Measurements from ENCODE around the gene TUNAR. TPM values are rescaled to one million over a fixed set of nuclear protein-coding genes. Genes with fewer than 3 reads are reported as not detected.
A peak's percentile ranks its signal among the peaks of the same experiment; 100 is the strongest.

The TUNAR gene
- total RNA-seq, 2 donors from 2014 or later, result not detected

DNA sequence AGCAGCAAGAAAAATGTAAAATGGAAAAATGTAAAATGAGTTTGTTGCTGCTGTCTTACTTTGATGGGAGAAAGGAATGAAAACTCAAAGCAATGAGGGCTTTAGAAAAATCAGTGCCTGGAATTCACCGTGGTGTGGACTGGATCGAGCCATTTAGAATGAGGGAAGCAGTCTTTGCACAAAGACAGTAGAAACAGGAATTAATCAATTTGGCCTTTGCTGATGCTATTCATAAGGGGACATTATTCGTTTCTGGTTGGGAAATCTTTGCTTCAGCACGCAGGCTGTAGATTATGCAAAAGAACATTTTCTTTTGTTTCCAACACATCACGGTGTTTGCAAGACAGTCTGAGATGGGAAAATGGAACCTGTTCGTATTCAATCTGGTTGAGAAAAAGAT is 6.9 kb upstream of the TUNAR start:
- intact Hi-C loops (cut with DNase I, micrococcal nuclease), result no loop called here
- ATAC-seq, result no peak
- no peak for DNase-seq

DNA sequence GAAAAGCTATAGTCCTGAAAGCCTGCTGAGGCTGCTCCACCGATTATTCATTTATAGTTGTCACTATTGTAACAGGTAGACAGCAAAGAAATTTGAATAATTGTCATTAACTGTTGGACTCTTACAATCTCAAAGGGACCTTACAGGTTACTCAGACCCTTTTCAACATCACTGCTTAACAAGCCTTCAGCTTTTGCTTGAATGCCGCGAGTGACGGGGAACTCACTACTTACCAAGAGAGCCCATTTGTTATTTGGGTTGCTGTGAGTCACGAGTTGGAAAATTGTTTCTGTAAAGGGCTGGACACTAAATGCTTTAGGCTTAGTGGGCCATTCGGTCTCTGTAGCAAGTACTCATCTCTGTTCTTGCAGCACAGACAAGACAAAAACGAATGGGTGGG is 5.9 kb upstream of the TUNAR start:
- no peak for ATAC-seq
- intact Hi-C loops (cut with DNase I, micrococcal nuclease), result no loop called here
- no peak for DNase-seq

DNA sequence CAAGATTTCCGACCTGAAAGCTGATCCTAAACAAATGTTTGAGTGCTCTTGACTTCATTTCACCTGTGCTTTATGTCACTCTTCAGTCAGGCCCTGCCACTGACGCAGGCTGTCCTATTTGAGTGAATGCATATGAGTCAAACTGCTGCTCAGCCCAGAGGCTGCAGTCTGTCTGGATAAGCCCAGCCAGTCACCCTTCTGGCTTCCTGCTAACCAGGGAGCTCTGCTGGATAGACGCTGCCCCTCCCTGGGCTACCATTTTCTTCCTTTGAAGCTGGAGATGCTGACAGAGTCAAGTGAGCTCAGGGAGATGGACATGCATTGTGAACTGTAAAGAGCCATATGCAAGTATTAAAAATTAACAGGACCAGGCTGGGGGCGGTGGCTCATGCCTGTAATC is 5.1 kb upstream of the TUNAR start:
- intact Hi-C loops (cut with DNase I, micrococcal nuclease), result no loop called here

DNA sequence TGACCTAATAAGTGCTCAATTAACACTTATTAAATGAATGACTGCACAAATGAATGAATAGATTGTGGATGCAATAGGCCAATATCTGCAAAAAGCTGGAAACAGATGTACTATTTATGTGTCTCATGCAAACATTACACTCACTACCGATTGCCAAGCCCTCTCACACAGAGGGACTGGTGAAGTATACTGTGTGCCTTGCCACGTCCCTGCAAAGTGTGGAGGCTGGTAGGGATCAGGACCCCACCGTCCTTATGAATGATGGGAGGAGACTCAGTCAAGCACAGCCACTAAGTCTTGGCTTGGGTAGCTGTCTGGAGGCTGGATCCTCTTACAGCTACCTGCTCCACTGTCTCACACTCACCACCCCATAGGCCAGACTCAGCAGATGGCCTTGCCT is 3.9 kb upstream of the TUNAR start:
- intact Hi-C loops (cut with DNase I, micrococcal nuclease), result no loop called here
- no peak for ATAC-seq
- no peak for DNase-seq

More for the DNA sequence above, 5.1 kb upstream of the TUNAR start:
- no peak for ATAC-seq
- DNase-seq, result no peak

DNA sequence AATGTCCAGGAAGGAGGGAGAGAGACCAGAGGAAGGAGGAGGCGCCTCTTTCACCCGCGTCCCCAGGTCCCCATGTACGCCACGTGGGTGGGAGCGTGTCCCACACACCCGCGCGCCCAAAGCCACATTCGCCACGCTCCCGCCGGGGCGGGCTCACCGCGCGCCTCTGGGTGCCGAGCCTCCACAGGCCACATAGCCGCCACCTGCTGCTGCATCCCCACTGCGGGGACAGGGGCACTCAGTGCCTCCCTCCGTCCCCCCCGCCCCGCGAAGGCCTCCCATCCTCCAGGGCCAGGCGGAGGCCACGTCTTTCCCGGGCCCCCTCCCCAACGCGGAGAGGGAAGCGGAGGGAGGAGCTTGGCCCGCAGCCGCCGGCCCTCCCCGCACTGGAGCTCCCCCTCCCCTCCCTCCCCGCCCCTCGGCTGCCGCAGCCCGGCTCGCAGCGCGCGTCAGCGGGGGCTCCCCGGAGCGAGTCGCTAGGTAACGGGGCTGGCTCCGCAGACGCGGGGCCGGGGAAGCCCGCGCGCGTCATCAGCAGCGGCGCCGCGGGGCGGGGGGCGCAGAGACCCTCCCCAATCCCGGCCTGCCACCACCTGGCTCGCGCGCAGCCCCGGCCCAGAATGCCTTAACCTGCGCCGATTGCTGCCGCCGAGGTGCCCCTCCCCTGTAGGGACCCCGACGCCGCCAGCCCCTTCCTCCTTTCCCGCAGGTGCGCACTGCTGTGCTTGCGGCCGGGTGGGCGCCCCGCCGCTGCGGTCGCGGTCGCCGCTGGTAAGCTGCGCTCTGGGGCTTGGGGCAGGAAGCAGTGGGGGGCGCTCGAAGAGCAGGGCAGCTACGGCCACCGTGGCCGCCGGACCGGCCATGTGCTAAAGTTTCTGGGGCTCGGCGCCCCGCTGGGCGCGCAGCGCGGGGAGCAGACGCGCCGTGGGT is 536 bp upstream of the TUNAR start:
- ATAC-seq (no peak), DNase-seq (no peak)
- intact Hi-C loops (cut with DNase I, micrococcal nuclease), result no loop called here

DNA sequence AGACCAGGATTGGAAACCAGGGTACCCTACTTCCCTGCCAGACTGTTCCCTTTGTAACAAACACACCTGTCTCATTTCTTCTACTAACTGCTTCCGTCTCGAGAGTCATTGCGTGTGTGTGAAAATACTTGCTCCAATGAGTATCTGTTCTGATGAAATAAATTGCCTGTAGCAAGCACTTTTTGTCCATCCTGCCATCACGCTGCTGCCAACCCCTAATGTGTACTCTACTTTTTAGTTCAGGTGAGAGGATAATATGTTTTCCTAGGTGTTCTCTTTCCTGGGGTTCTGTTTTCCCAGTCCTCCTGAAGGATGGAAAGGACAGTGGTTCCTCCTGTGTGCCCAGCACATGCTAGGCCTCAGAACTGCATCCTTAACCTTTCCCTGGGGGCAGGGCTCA is 1.0 kb downstream of the TUNAR start:
- intact Hi-C loops (cut with DNase I, micrococcal nuclease), result no loop called here
- DNase-seq (no peak), ATAC-seq (no peak)

DNA sequence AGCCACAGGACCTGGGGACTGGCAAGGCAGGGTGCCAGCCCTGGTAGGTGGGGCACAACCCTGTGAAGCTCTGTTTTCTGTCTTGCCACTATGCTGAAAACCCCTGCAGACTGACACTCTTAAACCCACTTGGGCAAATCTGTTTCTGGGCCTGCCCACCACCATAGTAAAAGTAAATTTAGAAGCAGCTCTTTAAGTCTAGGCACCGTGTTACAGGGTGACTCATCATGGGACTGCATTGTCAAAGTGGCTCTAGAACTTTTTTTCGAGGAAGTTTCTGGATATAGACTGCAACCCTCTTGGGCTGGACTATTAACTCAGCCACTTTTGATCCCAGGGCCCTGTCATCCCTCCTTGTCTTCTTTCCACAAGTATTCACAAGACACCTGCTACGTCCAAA is 7.7 kb downstream of the TUNAR start:
- DNase-seq (no peak), ATAC-seq (no peak)
- intact Hi-C loops (cut with DNase I, micrococcal nuclease), result no loop called here

DNA sequence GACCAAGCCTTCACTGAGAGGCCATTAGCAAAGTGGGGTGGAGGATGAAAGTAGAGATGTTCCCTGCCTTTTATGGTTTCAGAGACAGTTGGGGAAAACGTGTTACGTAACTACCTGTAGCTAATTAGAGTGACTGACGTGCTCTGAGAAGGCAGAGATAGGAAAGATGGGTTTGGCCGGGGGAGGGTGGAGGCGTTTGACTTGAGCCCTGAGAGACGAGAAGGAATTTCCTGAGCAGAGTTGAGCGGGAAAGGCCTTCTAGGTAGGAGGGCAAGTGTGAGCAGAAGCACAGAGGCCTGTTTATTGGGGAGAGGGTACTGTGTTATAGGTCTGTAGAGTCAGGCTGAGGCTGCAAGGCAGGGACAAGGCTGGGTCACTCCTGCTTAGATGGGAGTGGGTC is 8.6 kb downstream of the TUNAR start:
- DNase-seq (no peak), ATAC-seq (no peak)
- intact Hi-C loops (cut with DNase I, micrococcal nuclease), result no loop called here

DNA sequence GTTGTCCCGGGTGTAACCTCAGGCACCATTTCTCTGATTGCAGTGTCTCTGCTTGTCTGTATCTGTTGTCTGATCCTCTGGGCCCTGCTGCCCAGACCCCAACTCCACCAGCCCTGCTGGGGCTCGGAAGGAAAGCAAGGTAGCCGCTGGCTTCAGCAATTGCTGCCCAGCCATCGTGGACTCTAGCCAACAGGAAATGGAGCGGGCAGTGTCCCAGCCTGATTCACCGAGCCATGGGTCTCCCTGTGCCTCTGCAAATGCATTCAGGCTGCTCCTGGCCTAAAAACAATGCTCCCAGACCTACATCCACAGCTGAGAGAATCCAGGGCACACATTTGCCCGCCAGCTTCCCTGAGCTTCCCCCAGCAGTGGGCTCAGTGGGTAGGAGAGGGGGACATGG is 9.2 kb downstream of the TUNAR start:
- DNase-seq (no peak), ATAC-seq (no peak)
- intact Hi-C loops (cut with DNase I, micrococcal nuclease), result no loop called here

DNA sequence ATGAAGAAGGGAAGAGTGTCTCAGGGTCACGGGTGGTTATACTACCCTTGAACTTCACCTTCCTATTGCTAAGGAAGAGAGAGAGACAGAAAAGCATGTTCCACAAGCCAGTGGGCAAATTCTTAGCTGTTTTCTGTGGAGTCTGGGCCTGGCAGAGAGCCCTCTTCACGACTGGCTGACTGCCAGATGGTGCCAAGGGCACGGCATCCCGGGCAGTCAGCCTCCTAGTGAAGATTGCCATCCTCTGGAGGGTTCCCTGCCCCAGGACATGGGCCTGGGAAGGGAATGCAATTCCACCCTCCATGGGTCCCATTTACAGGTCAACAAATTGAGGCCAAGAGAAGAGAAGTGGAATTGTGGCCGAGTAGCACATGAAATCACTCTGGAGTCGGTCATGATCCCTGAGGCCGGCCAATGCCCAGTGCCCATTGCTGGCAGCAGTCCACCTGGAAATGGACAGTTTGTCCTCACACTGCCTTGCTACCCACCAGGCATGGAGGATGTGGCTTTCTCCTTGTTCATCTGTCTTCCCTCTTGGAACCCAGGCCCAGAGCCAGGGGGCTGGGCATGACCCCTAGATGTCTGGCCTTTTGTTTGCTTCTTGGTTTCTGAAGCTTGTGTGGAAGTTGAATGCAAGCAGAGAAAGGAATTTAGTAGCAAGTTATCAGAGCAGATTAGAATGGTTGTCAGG is 9.9 kb downstream of the TUNAR start:
- ATAC-seq, result no peak
- DNase-seq, result no peak
- intact Hi-C loops (cut with DNase I, micrococcal nuclease), result no loop called here

DNA sequence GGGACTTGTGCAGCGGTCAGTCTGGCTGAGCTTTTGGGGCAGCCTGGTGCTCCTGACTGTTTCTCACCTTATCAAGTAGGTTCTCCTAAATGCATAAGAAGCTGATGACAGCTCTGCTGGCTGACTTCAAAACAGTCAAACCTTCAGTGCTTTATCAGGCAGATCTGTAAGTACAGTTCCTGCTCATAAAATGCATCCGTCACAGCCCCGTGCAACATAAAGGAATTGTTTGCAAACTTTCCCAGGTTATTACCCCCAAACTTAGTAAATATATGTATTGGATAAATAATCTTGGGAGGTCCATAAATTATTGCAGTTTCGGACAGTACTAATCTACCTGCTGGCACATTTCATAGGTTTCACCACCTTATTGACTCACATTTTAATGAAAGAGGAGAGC is 10.7 kb downstream of the TUNAR start:
- DNase-seq, result no peak
- no peak for ATAC-seq
- intact Hi-C loops (cut with DNase I, micrococcal nuclease), result no loop called here

DNA sequence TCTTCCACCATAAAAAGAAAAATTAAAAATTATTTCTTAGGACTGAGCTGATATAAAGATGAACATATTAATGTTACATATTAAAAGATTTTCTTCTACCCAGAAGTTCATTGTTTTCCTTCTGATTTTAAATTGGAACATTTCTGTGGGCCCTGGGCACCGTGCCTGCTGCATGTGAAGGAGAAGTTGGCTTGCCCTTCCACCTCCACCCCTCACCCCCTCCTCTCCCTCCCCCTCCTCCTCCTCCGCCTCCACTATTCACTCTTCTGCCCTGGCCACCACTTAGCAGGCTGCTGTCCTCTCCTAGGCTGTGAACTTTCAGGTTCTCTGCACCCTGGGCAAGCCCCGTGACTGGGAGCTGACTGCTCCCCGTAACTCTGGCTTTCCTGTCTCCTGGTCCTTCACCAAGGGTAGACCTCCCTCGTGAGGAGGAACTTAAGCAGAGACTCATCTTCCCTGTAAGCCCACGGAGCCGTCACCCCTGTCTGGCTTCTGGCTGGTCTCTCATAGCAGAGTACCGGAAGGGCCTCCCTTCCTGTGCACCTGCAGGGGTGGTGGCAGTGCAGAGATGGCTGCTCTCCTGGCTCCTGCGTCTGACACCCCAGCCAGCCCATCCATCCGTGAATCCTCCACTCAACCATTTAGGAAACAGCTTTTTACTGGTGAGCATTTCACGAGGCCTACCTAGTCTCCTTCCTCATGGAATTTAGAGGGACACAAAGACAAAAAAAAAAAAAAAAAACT is 12.8 kb downstream of the TUNAR start:
- ATAC-seq, result no peak
- intact Hi-C loops (cut with DNase I, micrococcal nuclease), result no loop called here

DNA sequence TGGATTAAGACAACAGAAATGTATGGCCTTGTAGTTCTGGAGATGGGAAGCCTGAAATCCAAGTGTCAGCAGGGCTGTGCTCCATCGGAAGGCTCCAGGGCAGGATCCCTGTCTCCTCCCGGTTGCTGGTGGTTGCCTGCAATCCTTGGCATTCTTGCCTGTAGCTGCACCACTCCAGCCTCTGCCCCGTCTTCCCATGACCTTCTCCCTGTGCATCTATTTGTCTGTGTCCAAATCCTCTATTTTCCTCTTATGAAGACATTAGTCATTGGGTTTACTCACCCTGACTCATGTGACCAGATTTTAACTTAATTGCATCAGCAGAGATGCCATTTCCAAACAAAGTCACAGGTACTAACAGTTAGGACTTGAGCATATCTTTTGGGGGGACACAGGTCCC is 15.1 kb downstream of the TUNAR start:
- DNase-seq, result no peak
- intact Hi-C loops (cut with DNase I, micrococcal nuclease), result no loop called here
- no peak for ATAC-seq

More for the DNA sequence above, 12.8 kb downstream of the TUNAR start:
- DNase-seq, result no peak

DNA sequence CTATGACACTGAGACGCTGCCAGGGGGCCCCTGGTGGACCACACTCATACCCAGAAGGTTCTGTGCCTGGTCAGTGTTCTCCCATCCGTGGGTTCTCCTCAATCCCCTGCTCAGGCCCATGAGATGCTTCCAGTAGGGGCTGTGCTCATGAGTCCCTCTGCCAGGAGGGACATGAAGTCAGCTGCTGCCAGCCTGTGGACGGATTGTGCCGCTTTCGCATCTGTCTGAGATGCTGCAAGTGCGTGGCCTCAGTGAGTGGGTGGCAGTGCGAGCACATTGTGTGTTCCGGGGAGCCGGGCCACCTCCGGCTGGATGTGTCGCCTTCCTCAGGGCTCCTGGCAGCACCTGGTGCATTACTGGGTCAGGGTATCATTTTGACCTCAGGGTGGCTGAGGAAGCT is 15.5 kb downstream of the TUNAR start:
- DNase-seq (no peak), ATAC-seq (no peak)
- intact Hi-C loops (cut with DNase I, micrococcal nuclease), result no loop called here

DNA sequence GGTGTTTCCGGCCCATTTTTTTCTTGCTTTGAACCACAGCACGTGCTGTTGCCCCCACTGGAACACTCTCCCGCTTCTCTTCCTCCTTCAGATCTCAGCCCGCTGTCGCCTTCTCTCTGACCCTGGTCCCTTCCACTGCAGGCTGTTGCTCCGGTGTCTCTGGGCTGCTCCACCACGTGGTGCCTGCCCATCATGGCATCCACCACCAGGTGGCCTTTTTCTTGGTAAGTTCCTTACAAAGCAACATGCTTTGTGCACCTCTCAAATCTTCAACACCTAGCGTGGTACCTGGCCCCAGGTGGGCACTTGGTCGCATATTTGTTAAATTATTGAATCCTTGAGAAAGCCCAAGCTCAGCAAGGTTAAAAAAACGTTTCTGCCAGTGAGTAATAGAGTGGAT is 19.1 kb downstream of the TUNAR start:
- intact Hi-C loops (cut with DNase I, micrococcal nuclease), result no loop called here
- DNase-seq (peak in 1 of 2 donors; percentile 12), ATAC-seq (no peak)

DNA sequence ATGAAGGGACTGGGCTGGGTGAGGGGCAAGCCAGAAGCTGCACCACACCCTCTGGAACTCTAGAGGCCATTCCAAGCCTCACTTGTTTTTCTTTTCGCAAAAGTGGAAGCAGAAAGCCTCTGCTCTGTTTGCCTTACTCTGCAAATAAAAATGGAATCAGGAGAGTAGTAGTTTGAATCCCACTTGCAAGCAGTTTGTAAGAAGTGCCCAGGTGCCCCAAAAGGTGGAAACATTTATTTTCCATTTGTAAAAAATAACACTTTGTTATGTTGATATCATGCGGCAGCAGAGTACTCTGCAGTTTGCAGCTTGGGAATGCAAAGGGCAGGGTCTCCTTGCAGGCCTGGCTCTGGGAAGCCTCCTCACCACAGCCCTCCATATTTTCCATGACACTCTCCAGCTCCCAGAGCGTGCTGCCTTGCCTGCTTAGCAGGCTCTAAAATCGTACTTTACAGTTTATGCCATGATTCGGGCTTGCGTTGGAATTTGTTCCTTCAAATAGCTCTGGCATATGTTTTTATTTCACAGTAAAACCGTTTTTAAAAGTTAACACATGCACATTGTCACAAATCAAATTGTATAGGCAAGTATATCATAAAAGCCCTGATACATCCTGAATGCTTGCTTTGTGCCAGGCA is 20.0 kb downstream of the TUNAR start:
- intact Hi-C loops (cut with DNase I, micrococcal nuclease), result no loop called here
- ATAC-seq (no peak), DNase-seq (no peak)

DNA sequence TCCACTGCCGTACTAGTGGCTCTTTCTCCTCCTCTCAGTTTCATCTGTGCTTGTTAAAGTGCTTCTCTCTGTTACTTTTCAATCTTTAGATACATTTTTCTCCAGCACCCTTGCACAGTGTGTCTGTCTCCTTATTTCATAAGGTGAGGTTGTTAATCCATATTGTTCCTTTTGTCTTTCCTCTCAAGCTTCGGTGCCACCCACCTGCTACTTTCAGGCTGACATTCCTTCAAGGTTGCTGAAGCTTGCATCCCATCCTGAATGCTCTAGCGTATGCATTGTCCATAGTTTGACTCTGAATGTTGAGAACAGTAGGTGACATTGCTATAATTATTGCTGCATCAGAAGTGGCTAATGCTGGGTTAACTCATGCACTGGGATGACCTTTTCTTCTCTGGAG is 20.6 kb downstream of the TUNAR start:
- intact Hi-C loops (cut with DNase I, micrococcal nuclease), result no loop called here
- ATAC-seq (no peak), DNase-seq (no peak)

DNA sequence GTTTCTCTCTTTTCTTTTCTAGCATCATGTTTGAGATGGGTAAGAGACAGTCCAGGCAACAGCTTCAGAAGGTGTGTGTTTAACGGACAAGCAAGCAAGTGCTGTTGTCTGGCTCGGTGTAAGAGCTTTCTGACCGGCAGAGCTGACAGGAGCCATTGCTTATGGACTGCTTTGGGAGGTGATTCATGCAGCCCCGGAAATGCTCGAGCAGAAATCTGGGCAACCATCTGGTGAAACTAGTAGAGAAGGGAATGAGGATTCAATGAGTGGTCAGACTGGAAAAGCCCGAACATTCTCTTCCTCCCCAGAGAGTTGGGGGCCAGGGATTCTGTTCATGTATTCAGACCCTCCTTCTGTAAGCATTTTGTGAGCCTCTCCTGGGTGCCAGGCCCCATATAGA is 24.4 kb downstream of the TUNAR start:
- no peak for ATAC-seq
- no peak for DNase-seq
- intact Hi-C loops (cut with DNase I, micrococcal nuclease), result no loop called here

DNA sequence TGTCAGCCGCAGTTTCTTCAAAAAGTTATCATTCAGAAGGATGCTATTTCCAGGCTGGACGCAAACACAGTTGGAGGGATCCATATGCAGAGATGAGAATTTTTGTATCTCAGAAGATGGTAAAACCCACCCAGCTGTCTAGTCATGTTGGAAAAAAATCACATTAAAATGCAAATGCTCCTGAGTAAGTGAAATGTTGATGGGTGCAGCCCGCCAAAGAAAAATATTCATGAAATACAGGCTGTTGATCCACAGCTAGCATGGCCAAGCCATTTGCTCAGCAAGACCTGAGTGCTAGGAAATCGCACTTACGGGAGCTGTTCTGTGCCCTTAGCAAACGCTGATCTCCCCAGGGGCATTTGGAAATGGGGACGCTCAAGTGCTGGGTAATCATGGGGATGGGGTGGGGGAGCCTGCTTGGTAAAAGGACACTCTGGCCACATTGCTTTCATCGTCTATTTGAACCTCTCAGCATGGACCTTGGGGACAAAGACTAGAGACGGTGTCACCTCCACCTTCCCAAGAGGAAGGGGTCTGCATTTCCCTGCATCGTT is 25.7 kb downstream of the TUNAR start:
- ATAC-seq (no peak), DNase-seq (no peak)
- intact Hi-C loops (cut with DNase I, micrococcal nuclease), result no loop called here

All from left colon (tissue), 2 donors.